Stomach smooth muscle (tissue), 2 donors: ENCODE results near the gene FXYD4.
"Not testable (repeated sequence)": the region's sequence is repeated elsewhere in the genome, so short reads cannot be mapped to it uniquely, and the experiment has no call there.

ENCODE experiments used
- H3K27ac ChIP-seq: one replicate; pipeline ENCODE4 v1.7.0; 2013; ENCODE audit warnings: mild to moderate bottlenecking, low read length, inconsistent platforms
- H3K27me3 ChIP-seq, 2 donors: one replicate each; pipeline ENCODE4 v1.7.0; 2013; ENCODE audit warnings: low read length in 2 of 2; ENCODE audit not compliant: insufficient read depth in 2 of 2, control insufficient read depth in 1 of 2
- H3K36me3 ChIP-seq, 2 donors: one replicate each; pipeline ENCODE4 v1.7.0; 2013; ENCODE audit warnings: low read length in 2 of 2; ENCODE audit not compliant: control insufficient read depth in 2 of 2, insufficient read depth in 2 of 2
- H3K4me1 ChIP-seq: one replicate; pipeline ENCODE4 v1.7.0; 2013; ENCODE audit warnings: low read length; ENCODE audit not compliant: control insufficient read depth, insufficient read depth
- H3K4me3 ChIP-seq, 2 donors: one replicate each; pipeline ENCODE4 v1.7.0; 2013; ENCODE audit warnings: low read length in 2 of 2
- H3K9ac ChIP-seq, 2 donors: one replicate each; pipeline ENCODE4 v1.7.0; 2013; ENCODE audit warnings: low read length in 2 of 2, mild to moderate bottlenecking in 1 of 2
- H3K9me3 ChIP-seq, 2 donors: one replicate each; pipeline ENCODE4 v1.7.0; 2013; ENCODE audit warnings: low read length in 2 of 2; ENCODE audit not compliant: control insufficient read depth in 2 of 2
- donor health status: healthy.
- donor health status: Pancreatic carcinoma.

The FXYD4 gene

GRCh38 chr10:43420369-43421200 lies 49.1 kb downstream of the FXYD4 start:
- Histone ChIP-seq H3K9me3 (no peaks in the 10 kb centered on the region), H3K4me1 (peaks cover 9% of the 10 kb centered on the region), H3K36me3 (no peaks in the 10 kb centered on the region), H3K27me3 (no peaks in the 10 kb centered on the region), H3K9ac (peak overlapping the region; percentile 66 to 86), H3K4me3 (peak overlapping the region; percentile 78 to 83), H3K27ac (peak overlapping the region; percentile 98)

GRCh38 chr10:43421201-43421507 lies 49.7 kb downstream of the FXYD4 start:
- Histone ChIP-seq H3K36me3 (no peaks in the 10 kb centered on the region), H3K4me1 (peaks cover 9% of the 10 kb centered on the region)

GRCh38 chr10:43421519-43421918 lies 50.1 kb downstream of the FXYD4 start:
- Histone ChIP-seq H3K27ac (peak overlapping the region; percentile 98), H3K27me3 (no peaks in the 10 kb centered on the region), H3K36me3 (no peaks in the 10 kb centered on the region), H3K9me3 (no peaks in the 10 kb centered on the region), H3K9ac (no peak overlapping the region), H3K4me3 (peak overlapping the region; percentile 8 to 78), H3K4me1 (peaks cover 9% of the 10 kb centered on the region)

More at GRCh38 chr10:43421201-43421507, 49.7 kb downstream of the FXYD4 start:
- no peaks in the 10 kb centered on the region for H3K27me3 ChIP-seq
- H3K27ac ChIP-seq: peak overlapping the region; percentile 98
- H3K9ac ChIP-seq: peak overlapping the region; percentile 66 to 86
- peak overlapping the region; percentile 78 to 83 for H3K4me3 ChIP-seq
- no peaks in the 10 kb centered on the region for H3K9me3 ChIP-seq

DNA sequence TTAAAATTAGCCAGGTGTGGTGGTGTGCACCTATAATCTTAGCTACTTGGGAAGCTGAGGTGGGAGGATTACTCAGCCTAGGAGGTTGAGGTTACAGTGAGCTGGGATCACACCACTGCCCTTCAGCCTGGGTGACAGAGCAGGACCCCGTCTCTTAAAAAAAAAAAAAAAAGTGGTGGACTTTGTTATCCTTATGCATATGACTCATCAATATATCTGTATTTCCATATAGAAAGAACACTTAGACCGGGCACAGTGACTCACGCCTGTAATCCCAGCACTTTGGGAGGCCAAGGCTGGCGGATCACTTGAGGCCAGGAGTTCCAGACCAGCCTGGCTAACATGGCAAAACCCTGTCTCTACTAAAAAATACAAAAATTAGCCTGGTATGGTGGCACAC lies 50.5 kb downstream of the FXYD4 start:
- not testable (repeated sequence) for H3K9me3 ChIP-seq, H3K9ac ChIP-seq, H3K27me3 ChIP-seq, H3K4me1 ChIP-seq, H3K36me3 ChIP-seq
- Histone ChIP-seq H3K27ac (peak overlapping the region; percentile 98), H3K4me3 (peak overlapping the region in 1 of 2 donors; percentile 8)

DNA sequence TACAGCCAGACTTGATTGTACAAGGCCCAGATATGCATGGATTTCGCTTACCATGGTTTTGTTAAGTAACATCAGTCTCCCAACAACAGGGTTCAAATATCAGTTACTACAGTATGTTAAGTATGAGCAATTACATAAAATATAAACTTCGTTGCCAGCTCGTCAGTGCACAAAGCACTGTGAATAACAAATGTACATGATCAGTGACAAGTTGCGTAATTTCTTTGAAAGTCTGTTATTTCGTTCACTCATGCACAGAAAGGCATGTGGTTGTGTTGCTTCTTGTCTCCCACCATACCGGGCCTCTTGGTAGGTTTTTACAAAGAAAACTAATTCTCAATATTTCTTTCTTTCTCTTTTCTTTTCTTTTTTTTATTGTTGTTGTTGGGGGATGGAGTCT lies 53.0 kb downstream of the FXYD4 start:
- H3K27ac ChIP-seq: no peak overlapping the region
- H3K4me1 ChIP-seq: peaks cover 9% of the 10 kb centered on the region
- no peaks in the 10 kb centered on the region for H3K27me3 ChIP-seq
- H3K9me3 ChIP-seq: no peaks in the 10 kb centered on the region
- H3K4me3 ChIP-seq: no peak overlapping the region
- no peaks in the 10 kb centered on the region for H3K36me3 ChIP-seq
- H3K9ac ChIP-seq: no peak overlapping the region
